Suprapubic skin (tissue), 4 donors: Measurements from ENCODE around the gene NRXN3. TPM values are rescaled to one million over a fixed set of nuclear protein-coding genes. Genes with fewer than 3 reads are reported as not detected.

ENCODE experiments used
- DNase-seq, 2 donors: peaks; one replicate each; pipeline ENCODE4 v3.0.0-alpha.2; 2019; ENCODE audit warnings: low spot score in 2 of 2
- H3K27ac ChIP-seq: fragments of 200-600 bp; sonication (generic); one replicate; pipeline ENCODE4 v1.5.1; 2019
- H3K27me3 ChIP-seq: fragments of 200-600 bp; sonication (generic); one replicate; pipeline ENCODE4 v1.5.1; 2019
- H3K36me3 ChIP-seq: fragments of 200-600 bp; sonication (generic); one replicate; pipeline ENCODE4 v1.5.1; 2019
- H3K4me1 ChIP-seq: fragments of 200-600 bp; sonication (generic); one replicate; pipeline ENCODE4 v1.5.1; 2019
- H3K4me3 ChIP-seq: fragments of 200-600 bp; sonication (generic); one replicate; pipeline ENCODE4 v1.5.1; 2019; ENCODE audit warnings: mild to moderate bottlenecking
- H3K9me3 ChIP-seq: fragments of 200-600 bp; sonication (generic); one replicate; pipeline ENCODE4 v1.5.1; 2019
- EP300 ChIP-seq: sonication (generic); formaldehyde crosslinking; IDR thresholded peaks from one replicate; pipeline ENCODE4 v1.6.1; 2017; ENCODE audit warnings: antibody characterized with exemption
- POLR2A ChIP-seq, 2 donors: fragments of 450-650 bp; IDR thresholded peaks; one replicate each; pipeline ENCODE4 v1.6.1; 2017; ENCODE audit warnings: antibody characterized with exemption in 2 of 2, mild to moderate bottlenecking in 2 of 2, moderate library complexity in 2 of 2
- POLR2AphosphoS5 ChIP-seq, 3 donors: sonication (generic); formaldehyde crosslinking; IDR thresholded peaks; one replicate each; pipeline ENCODE4 v1.6.1; 2017; ENCODE audit warnings: antibody characterized with exemption in 3 of 3
- WGBS: methylation state at CpG from one replicate; pipeline ENCODE4 v1.1.5; 2018; 5-methylcytosine and 5-hydroxymethylcytosine counted together
- total RNA-seq, 4 donors: library from RNA; depleted of rRNA; stranded (reverse); fragments of >200 nt; gene quantifications; one replicate each; pipeline ENCODE4 v1.1.0, GENCODE V29; 2016
- TF ChIP-seq, protein P1 (sequence below), 2 donors: fragments of 200-600 bp in 1 of 2; fragments of 450-650 bp in 1 of 2; sonication (generic) in 1 of 2; IDR thresholded peaks; one replicate each; pipeline ENCODE4 v1.5.1; 2016 to 2019; ENCODE audit warnings: antibody characterized with exemption in 2 of 2, mild to moderate bottlenecking in 1 of 2, moderate library complexity in 1 of 2

NRXN3 gene
- total RNA-seq, 4 donors from 2014 or later = 0.79 to 4.3 (median 3.3) TPM

DNA sequence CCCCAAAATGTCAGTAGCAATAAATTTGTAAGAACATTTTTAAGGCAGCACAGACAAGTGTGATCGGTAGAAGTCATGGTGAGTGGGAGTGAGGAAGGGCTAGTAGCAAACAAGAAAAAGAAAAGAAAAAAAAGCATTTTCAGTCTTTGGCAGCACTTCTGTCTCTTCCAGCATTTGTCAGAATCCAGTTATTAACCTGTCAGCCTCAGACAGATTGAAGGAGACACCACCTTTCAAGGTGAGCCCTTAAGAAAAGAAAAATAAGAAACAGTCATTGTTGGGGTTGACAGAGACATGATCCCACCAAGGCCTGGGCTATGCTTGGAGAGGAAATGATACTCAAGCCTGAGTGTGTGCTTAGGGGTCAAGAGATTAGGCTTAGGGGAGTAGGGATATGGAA, 947.4 kb downstream of the NRXN3 start:
- H3K27me3 ChIP-seq = no peaks in the 10 kb centered on the region
- DNase-seq = no peak
- H3K36me3 ChIP-seq = no peaks in the 10 kb centered on the region
- WGBS = 59% methylated on average over 1 of the region's 1 CpG
- TF ChIP-seq, protein P1, sequence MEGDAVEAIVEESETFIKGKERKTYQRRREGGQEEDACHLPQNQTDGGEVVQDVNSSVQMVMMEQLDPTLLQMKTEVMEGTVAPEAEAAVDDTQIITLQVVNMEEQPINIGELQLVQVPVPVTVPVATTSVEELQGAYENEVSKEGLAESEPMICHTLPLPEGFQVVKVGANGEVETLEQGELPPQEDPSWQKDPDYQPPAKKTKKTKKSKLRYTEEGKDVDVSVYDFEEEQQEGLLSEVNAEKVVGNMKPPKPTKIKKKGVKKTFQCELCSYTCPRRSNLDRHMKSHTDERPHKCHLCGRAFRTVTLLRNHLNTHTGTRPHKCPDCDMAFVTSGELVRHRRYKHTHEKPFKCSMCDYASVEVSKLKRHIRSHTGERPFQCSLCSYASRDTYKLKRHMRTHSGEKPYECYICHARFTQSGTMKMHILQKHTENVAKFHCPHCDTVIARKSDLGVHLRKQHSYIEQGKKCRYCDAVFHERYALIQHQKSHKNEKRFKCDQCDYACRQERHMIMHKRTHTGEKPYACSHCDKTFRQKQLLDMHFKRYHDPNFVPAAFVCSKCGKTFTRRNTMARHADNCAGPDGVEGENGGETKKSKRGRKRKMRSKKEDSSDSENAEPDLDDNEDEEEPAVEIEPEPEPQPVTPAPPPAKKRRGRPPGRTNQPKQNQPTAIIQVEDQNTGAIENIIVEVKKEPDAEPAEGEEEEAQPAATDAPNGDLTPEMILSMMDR (IDR thresholded peaks at IDR 0.05) = no peak
- no peak for TF ChIP-seq POLR2A (IDR thresholded peaks at IDR 0.05)
- TF ChIP-seq EP300 = no peak
- TF ChIP-seq POLR2AphosphoS5 (IDR thresholded peaks at IDR 0.05) = no peak
- no peaks in the 10 kb centered on the region for H3K4me1 ChIP-seq
- H3K9me3 ChIP-seq = no peaks in the 10 kb centered on the region
- H3K27ac ChIP-seq = no peak overlapping the region
- no peak overlapping the region for H3K4me3 ChIP-seq

- Histone ChIP-seq H3K36me3 (no peaks in the 10 kb centered on the region), H3K9me3 (no peaks in the 10 kb centered on the region), H3K27me3 (no peaks in the 10 kb centered on the region), H3K4me1 (no peaks in the 10 kb centered on the region), H3K27ac (no peak overlapping the region), H3K4me3 (no peak overlapping the region)
- DNase-seq = no peak
- no peak for TF ChIP-seq EP300
- TF ChIP-seq, protein P1 (IDR thresholded peaks at IDR 0.05) = no peak
- TF ChIP-seq POLR2A (IDR thresholded peaks at IDR 0.05) = no peak
- TF ChIP-seq POLR2AphosphoS5 (IDR thresholded peaks at IDR 0.05) = no peak
- 92% methylated on average over 2 of the region's 2 CpGs for WGBS
Measured at GRCh38 chr14:79118291-79118690, 948.1 kb downstream of the NRXN3 start.

- no peak for TF ChIP-seq EP300
- TF ChIP-seq POLR2AphosphoS5 (IDR thresholded peaks at IDR 0.05) = no peak
- TF ChIP-seq, protein P1 (IDR thresholded peaks at IDR 0.05) = no peak
- TF ChIP-seq POLR2A (IDR thresholded peaks at IDR 0.05) = no peak
- Histone ChIP-seq H3K36me3 (no peaks in the 10 kb centered on the region), H3K27me3 (no peaks in the 10 kb centered on the region), H3K9me3 (no peaks in the 10 kb centered on the region), H3K4me3 (no peak overlapping the region), H3K27ac (no peak overlapping the region), H3K4me1 (no peaks in the 10 kb centered on the region)
- no peak for DNase-seq
- WGBS = 72% methylated on average over 3 of the region's 3 CpGs
Measured at GRCh38 chr14:79134361-79134760, 964.2 kb downstream of the NRXN3 start.

GRCh38 chr14:79136071-79137044, 966.2 kb downstream of the NRXN3 start:
- H3K27ac ChIP-seq = no peak overlapping the region
- DNase-seq = no peak
- 58% methylated on average over 7 of the region's 7 CpGs for WGBS
- no peak overlapping the region for H3K4me3 ChIP-seq
- no peaks in the 10 kb centered on the region for H3K27me3 ChIP-seq
- H3K36me3 ChIP-seq = no peaks in the 10 kb centered on the region
- TF ChIP-seq POLR2A (IDR thresholded peaks at IDR 0.05) (no peak), POLR2AphosphoS5 (IDR thresholded peaks at IDR 0.05) (no peak), EP300 (no peak)
- TF ChIP-seq, protein P1 (IDR thresholded peaks at IDR 0.05) = no peak
- H3K9me3 ChIP-seq = no peaks in the 10 kb centered on the region
- H3K4me1 ChIP-seq = no peaks in the 10 kb centered on the region

GRCh38 chr14:79137045-79137430, 966.9 kb downstream of the NRXN3 start:
- DNase-seq = no peak
- 69% methylated on average over 2 of the region's 2 CpGs for WGBS
- Histone ChIP-seq H3K27me3 (no peaks in the 10 kb centered on the region), H3K27ac (no peak overlapping the region), H3K36me3 (no peaks in the 10 kb centered on the region), H3K4me3 (no peak overlapping the region), H3K4me1 (no peaks in the 10 kb centered on the region), H3K9me3 (no peaks in the 10 kb centered on the region)
- no peak for TF ChIP-seq POLR2AphosphoS5 (IDR thresholded peaks at IDR 0.05)
- TF ChIP-seq EP300 = no peak
- TF ChIP-seq POLR2A (IDR thresholded peaks at IDR 0.05) = no peak
- TF ChIP-seq, protein P1 (IDR thresholded peaks at IDR 0.05) = no peak
